Activated CD4-positive, alpha-beta T cell treated with anti-CD3 and anti-CD28 coated beads for 24 hours (primary cell): ENCODE results near the gene SENP5.
A peak's percentile ranks its signal among the peaks of the same experiment; 100 is the strongest.
"Not testable (repeated sequence)": the region's sequence is repeated elsewhere in the genome, so short reads cannot be mapped to it uniquely, and the experiment has no call there.

Source experiments
- DNase-seq, 2 donors: peaks; one replicate each; pipeline ENCODE4 v3.0.0-alpha.2; 2020; ENCODE audit warnings: low read depth in 2 of 2

The SENP5 gene

GRCh38 chr3:196942915-196943277 is 75.2 kb downstream of the SENP5 start:
- no peak for DNase-seq

- not testable (repeated sequence) for DNase-seq
These were observed 76.5 kb downstream of the SENP5 start for GRCh38 chr3:196944037-196944790.

- no peak for DNase-seq
These were observed 79.6 kb downstream of the SENP5 start for GRCh38 chr3:196947136-196947859.

GRCh38 chr3:196947860-196948441 is 80.2 kb downstream of the SENP5 start:
- DNase-seq: no peak

- DNase-seq: no peak
These were observed 80.9 kb downstream of the SENP5 start for GRCh38 chr3:196948442-196949284.

- DNase-seq: no peak
These were observed 81.5 kb downstream of the SENP5 start for GRCh38 chr3:196949285-196949619.

GRCh38 chr3:196949750-196950149 is 82.0 kb downstream of the SENP5 start:
- DNase-seq: no peak

GRCh38 chr3:196951371-196951770 is 83.7 kb downstream of the SENP5 start:
- no peak for DNase-seq

- no peak for DNase-seq
These were observed 87.1 kb downstream of the SENP5 start for GRCh38 chr3:196954832-196955231.

GRCh38 chr3:196962108-196962929 is 94.6 kb downstream of the SENP5 start:
- DNase-seq: no peak

GRCh38 chr3:196962930-196963630 is 95.4 kb downstream of the SENP5 start:
- DNase-seq: no peak

- no peak for DNase-seq
These were observed 95.9 kb downstream of the SENP5 start for GRCh38 chr3:196963631-196963953.

GRCh38 chr3:196965112-196965803 is 97.5 kb downstream of the SENP5 start:
- DNase-seq: no peak

GRCh38 chr3:196965804-196966173 is 98.1 kb downstream of the SENP5 start:
- no peak for DNase-seq

GRCh38 chr3:196966526-196967401 is 99.0 kb downstream of the SENP5 start:
- DNase-seq: no peak

- no peak for DNase-seq
These were observed 99.9 kb downstream of the SENP5 start for GRCh38 chr3:196967412-196968232.

- peak in 1 of 2 donors; percentile 34 for DNase-seq
These were observed 100.8 kb downstream of the SENP5 start, which contains the start of gene PIGZ for GRCh38 chr3:196968233-196969133. Gene PIGZ (minus strand): TSS chr3:196968833. CDS start chr3:196952031, 16,802 bp downstream.
